Measurements from ENCODE around the gene USF2. TPM values are rescaled to one million over a fixed set of nuclear protein-coding genes. Genes with fewer than 3 reads are reported as not detected.

Gene USF2
- total RNA-seq, 1 donor from 2014 or later = 70.0 TPM

DNA sequence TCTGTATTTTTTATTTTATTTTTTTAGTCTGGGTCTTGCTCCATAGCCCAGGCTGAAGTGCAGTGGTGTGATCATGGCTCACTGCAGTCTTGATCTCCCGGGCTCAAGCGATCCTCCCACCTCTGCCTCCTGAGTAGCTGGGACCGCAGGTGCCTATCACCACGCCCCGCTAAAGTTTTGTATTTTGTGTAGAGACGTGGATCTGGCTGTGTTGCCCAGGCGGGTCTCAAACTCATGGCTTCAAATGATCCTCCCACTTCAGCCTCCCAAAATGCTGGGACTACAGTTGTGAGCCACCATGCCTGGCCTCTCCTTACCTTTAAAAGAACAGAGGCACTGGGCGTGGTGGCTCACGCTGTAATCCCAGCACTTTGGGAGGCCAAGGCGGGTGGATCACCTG is 19.0 kb downstream of the USF2 start:
- no peak overlapping the region for H3K4me3 Mint-ChIP-seq (ENCODE audit: unreplicated experiment)
- Histone ChIP-seq H3K9ac (ENCODE audit: low read length) (no peak overlapping the region), H3K4me1 (ENCODE audit: insufficient read depth, low read length) (no peaks in the 10 kb centered on the region), H3K79me2 (ENCODE audit: insufficient read depth, low read length) (no peaks in the 10 kb centered on the region), H3K27ac (ENCODE audit: low read depth, low read length) (no peak overlapping the region), H3K4me3 (ENCODE audit: insufficient read depth, low read depth, low read length) (no peak overlapping the region), H3K27me3 (ENCODE audit: insufficient read depth, low read length) (peaks cover 12% of the 10 kb centered on the region), H2AFZ (ENCODE audit: low read depth, low read length) (no peak overlapping the region), H3K36me3 (ENCODE audit: insufficient read depth, low read length) (no peaks in the 10 kb centered on the region), H4K20me1 (ENCODE audit: insufficient read depth, low read length) (no peaks in the 10 kb centered on the region), H3K4me2 (ENCODE audit: low read length) (no peak overlapping the region), H3K9me3 (ENCODE audit: insufficient read depth, low read depth, low read length) (no peaks in the 10 kb centered on the region)
- no peak for FAIRE-seq
- TF ChIP-seq, protein P1, sequence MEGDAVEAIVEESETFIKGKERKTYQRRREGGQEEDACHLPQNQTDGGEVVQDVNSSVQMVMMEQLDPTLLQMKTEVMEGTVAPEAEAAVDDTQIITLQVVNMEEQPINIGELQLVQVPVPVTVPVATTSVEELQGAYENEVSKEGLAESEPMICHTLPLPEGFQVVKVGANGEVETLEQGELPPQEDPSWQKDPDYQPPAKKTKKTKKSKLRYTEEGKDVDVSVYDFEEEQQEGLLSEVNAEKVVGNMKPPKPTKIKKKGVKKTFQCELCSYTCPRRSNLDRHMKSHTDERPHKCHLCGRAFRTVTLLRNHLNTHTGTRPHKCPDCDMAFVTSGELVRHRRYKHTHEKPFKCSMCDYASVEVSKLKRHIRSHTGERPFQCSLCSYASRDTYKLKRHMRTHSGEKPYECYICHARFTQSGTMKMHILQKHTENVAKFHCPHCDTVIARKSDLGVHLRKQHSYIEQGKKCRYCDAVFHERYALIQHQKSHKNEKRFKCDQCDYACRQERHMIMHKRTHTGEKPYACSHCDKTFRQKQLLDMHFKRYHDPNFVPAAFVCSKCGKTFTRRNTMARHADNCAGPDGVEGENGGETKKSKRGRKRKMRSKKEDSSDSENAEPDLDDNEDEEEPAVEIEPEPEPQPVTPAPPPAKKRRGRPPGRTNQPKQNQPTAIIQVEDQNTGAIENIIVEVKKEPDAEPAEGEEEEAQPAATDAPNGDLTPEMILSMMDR (IDR thresholded peaks at IDR 0.05; ENCODE audit: insufficient read depth, low read depth, low read length) = no peak
- TF ChIP-seq EZH2 (IDR thresholded peaks at IDR 0.05; ENCODE audit: insufficient read depth, low read length) = no peak
- H3K27me3 Mint-ChIP-seq (ENCODE audit: low read depth, unreplicated experiment) = peaks cover 33% of the 10 kb centered on the region
- no peaks in the 10 kb centered on the region for H3K9me3 Mint-ChIP-seq (ENCODE audit: unreplicated experiment)
- no peaks in the 10 kb centered on the region for H3K36me3 Mint-ChIP-seq (ENCODE audit: low read depth, unreplicated experiment)
- no peaks in the 10 kb centered on the region for H3K4me1 Mint-ChIP-seq (ENCODE audit: low read depth, unreplicated experiment)
- no peak for DNase-seq (ENCODE audit: low read depth)
- no peak overlapping the region for H3K27ac Mint-ChIP-seq (ENCODE audit: unreplicated experiment)

DNA sequence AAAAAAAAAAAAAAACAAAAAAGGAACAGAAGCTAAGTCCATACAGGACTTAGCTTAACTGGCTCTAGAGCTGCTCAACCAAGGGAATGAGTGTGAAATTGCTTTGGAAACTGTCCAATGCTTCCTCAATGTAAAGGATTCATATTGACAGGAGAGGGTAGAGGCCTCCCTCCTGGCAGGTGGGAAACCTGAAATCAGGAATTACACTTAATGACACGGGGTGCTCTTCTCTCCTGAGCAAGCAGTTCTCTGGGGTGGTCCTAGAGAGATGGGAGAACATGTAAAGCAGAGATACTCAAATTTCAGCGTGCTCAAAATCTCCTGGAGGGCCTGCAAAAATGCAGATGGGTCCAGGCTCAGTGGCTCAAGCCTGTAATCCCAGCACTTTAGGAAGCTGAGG is 19.6 kb downstream of the USF2 start:
- TF ChIP-seq, protein P1 (IDR thresholded peaks at IDR 0.05; ENCODE audit: insufficient read depth, low read depth, low read length) = no peak
- TF ChIP-seq EZH2 (IDR thresholded peaks at IDR 0.05; ENCODE audit: insufficient read depth, low read length) = no peak

DNA sequence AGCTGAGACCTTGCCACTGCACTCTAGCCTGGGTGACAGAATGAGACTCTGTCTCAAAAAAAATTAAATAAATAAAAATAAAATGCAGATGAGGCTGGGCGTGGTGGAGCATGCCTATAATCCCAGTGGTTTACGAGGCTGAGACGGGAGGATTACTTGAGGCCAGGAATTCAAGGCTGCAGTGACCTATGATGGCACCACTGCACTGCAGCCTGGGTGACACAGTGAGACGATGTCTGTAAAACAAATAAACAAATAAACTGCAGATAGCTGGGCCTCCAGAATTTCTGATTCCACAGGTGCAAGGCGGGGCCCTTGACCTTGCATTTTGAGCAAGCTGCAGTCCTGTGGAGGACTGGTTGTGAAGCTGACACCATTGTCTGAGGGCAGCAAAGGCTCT is 20.1 kb downstream of the USF2 start:
- Mint-ChIP-seq H3K9me3 (ENCODE audit: unreplicated experiment) (no peaks in the 10 kb centered on the region), H3K36me3 (ENCODE audit: low read depth, unreplicated experiment) (no peaks in the 10 kb centered on the region), H3K27me3 (ENCODE audit: low read depth, unreplicated experiment) (peaks cover 31% of the 10 kb centered on the region), H3K27ac (ENCODE audit: unreplicated experiment) (no peak overlapping the region), H3K4me3 (ENCODE audit: unreplicated experiment) (no peak overlapping the region), H3K4me1 (ENCODE audit: low read depth, unreplicated experiment) (no peaks in the 10 kb centered on the region)
- Histone ChIP-seq H3K27ac (ENCODE audit: low read depth, low read length) (no peak overlapping the region), H3K4me2 (ENCODE audit: low read length) (no peak overlapping the region), H3K4me1 (ENCODE audit: insufficient read depth, low read length) (no peaks in the 10 kb centered on the region), H2AFZ (ENCODE audit: low read depth, low read length) (no peak overlapping the region), H3K9ac (ENCODE audit: low read length) (no peak overlapping the region), H3K4me3 (ENCODE audit: insufficient read depth, low read depth, low read length) (no peak overlapping the region), H3K79me2 (ENCODE audit: insufficient read depth, low read length) (no peaks in the 10 kb centered on the region), H3K36me3 (ENCODE audit: insufficient read depth, low read length) (no peaks in the 10 kb centered on the region), H4K20me1 (ENCODE audit: insufficient read depth, low read length) (no peaks in the 10 kb centered on the region), H3K9me3 (ENCODE audit: insufficient read depth, low read depth, low read length) (no peaks in the 10 kb centered on the region), H3K27me3 (ENCODE audit: insufficient read depth, low read length) (peaks cover 7% of the 10 kb centered on the region)
- TF ChIP-seq, protein P1 (IDR thresholded peaks at IDR 0.05; ENCODE audit: insufficient read depth, low read depth, low read length) = no peak
- TF ChIP-seq EZH2 (IDR thresholded peaks at IDR 0.05; ENCODE audit: insufficient read depth, low read length) = no peak
- FAIRE-seq (no peak), DNase-seq (ENCODE audit: low read depth) (no peak)

More for the DNA sequence above, 19.6 kb downstream of the USF2 start:
- Histone ChIP-seq H3K36me3 (ENCODE audit: insufficient read depth, low read length) (no peaks in the 10 kb centered on the region), H3K9ac (ENCODE audit: low read length) (no peak overlapping the region), H3K4me2 (ENCODE audit: low read length) (no peak overlapping the region), H3K9me3 (ENCODE audit: insufficient read depth, low read depth, low read length) (no peaks in the 10 kb centered on the region), H3K4me3 (ENCODE audit: insufficient read depth, low read depth, low read length) (no peak overlapping the region), H3K27ac (ENCODE audit: low read depth, low read length) (no peak overlapping the region), H3K27me3 (ENCODE audit: insufficient read depth, low read length) (peaks cover 9% of the 10 kb centered on the region), H4K20me1 (ENCODE audit: insufficient read depth, low read length) (no peaks in the 10 kb centered on the region), H3K79me2 (ENCODE audit: insufficient read depth, low read length) (no peaks in the 10 kb centered on the region), H3K4me1 (ENCODE audit: insufficient read depth, low read length) (no peaks in the 10 kb centered on the region), H2AFZ (ENCODE audit: low read depth, low read length) (no peak overlapping the region)
- Mint-ChIP-seq H3K27me3 (ENCODE audit: low read depth, unreplicated experiment) (peaks cover 33% of the 10 kb centered on the region), H3K4me3 (ENCODE audit: unreplicated experiment) (no peak overlapping the region), H3K27ac (ENCODE audit: unreplicated experiment) (no peak overlapping the region), H3K9me3 (ENCODE audit: unreplicated experiment) (no peaks in the 10 kb centered on the region), H3K4me1 (ENCODE audit: low read depth, unreplicated experiment) (no peaks in the 10 kb centered on the region), H3K36me3 (ENCODE audit: low read depth, unreplicated experiment) (no peaks in the 10 kb centered on the region)
- DNase-seq (ENCODE audit: low read depth) (no peak), FAIRE-seq (no peak)
